Right atrium auricular region (tissue), 2 donors: ENCODE results near the gene RARS1. TPM values are rescaled to one million over a fixed set of nuclear protein-coding genes. Genes with fewer than 3 reads are reported as not detected.

Experiments
- DNase-seq: peaks from one replicate; pipeline ENCODE4 v3.0.0-alpha.2; 2019; ENCODE audit warnings: low spot score
- H3K27ac ChIP-seq, 2 donors: fragments of 200-600 bp; sonication (generic); 1 replicate in 1 of 2; 2 replicates in 1 of 2; pipeline ENCODE4 v1.5.1; 2016 to 2019
- H3K27me3 ChIP-seq, 2 donors: fragments of 200-600 bp; sonication (generic); one replicate each; pipeline versions ENCODE4 v1.5.1 to v1.6.0; 2017 to 2019
- H3K36me3 ChIP-seq: fragments of 200-600 bp; sonication (generic); one replicate; pipeline ENCODE4 v1.5.1; 2016
- H3K4me1 ChIP-seq, 2 donors: fragments of 200-600 bp; sonication (generic); one replicate each; pipeline versions ENCODE4 v1.5.1 to v1.6.0; 2017 to 2019
- H3K4me3 ChIP-seq, 2 donors: fragments of 200-600 bp; sonication (generic); 1 replicate in 1 of 2; 2 replicates in 1 of 2; pipeline ENCODE4 v1.5.1; 2017 to 2019; ENCODE audit warnings: mild to moderate bottlenecking in 1 of 2, moderate library complexity in 1 of 2
- H3K9me3 ChIP-seq, 2 donors: fragments of 200-600 bp; sonication (generic); one replicate each; pipeline ENCODE4 v1.5.1; 2019
- total RNA-seq, 2 donors: library from RNA; depleted of rRNA; stranded (reverse); fragments of >200 nt; gene quantifications; one replicate each; pipeline ENCODE4 v1.1.0, GENCODE V29; 2016
- TF ChIP-seq, protein P1 (sequence below), 2 donors: fragments of 200-600 bp; sonication (generic); IDR thresholded peaks; one replicate each; pipeline ENCODE4 v1.5.1; 2019; ENCODE audit warnings: antibody characterized with exemption in 2 of 2

The RARS1 gene
- total RNA-seq, 2 donors from 2014 or later = 42.4 to 43.8 TPM

DNA sequence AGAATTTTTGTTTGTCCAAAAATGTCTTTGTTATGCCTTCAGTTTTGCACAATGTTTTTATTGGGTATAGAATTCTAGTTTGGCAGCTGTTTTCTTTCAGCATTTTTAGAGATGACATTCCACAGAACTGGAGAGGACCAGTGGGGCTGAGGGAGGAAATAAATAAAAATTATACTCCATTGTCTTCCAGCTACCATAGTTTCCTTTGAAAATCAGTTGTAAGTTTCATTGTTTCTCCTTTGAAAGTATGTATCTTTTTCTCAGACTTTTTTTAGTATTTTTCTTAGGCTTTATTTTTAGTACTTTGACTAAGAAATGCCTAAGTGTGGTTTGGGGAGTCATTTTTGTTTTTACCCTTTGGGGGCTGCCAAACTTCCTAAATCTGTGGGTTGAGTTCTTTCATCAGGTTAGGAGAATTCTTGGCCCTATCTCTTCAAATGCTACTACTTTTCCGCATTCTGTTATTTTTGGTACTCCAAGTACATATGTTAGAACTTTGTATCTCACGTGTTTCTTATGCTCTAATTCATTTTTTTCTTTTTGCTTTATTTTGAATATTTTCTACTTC is 27.7 kb downstream of the RARS1 start:
- TF ChIP-seq, protein P1, sequence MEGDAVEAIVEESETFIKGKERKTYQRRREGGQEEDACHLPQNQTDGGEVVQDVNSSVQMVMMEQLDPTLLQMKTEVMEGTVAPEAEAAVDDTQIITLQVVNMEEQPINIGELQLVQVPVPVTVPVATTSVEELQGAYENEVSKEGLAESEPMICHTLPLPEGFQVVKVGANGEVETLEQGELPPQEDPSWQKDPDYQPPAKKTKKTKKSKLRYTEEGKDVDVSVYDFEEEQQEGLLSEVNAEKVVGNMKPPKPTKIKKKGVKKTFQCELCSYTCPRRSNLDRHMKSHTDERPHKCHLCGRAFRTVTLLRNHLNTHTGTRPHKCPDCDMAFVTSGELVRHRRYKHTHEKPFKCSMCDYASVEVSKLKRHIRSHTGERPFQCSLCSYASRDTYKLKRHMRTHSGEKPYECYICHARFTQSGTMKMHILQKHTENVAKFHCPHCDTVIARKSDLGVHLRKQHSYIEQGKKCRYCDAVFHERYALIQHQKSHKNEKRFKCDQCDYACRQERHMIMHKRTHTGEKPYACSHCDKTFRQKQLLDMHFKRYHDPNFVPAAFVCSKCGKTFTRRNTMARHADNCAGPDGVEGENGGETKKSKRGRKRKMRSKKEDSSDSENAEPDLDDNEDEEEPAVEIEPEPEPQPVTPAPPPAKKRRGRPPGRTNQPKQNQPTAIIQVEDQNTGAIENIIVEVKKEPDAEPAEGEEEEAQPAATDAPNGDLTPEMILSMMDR (IDR thresholded peaks at IDR 0.05) = no peak
- no peak for DNase-seq
- Histone ChIP-seq H3K27ac (no peak overlapping the region), H3K27me3 (no peaks in the 10 kb centered on the region), H3K4me3 (no peak overlapping the region), H3K4me1 (no peaks in the 10 kb centered on the region), H3K36me3 (peaks cover 85% of the 10 kb centered on the region), H3K9me3 (peaks cover 0 to 8% of the 10 kb centered on the region in 2 donors)

DNA sequence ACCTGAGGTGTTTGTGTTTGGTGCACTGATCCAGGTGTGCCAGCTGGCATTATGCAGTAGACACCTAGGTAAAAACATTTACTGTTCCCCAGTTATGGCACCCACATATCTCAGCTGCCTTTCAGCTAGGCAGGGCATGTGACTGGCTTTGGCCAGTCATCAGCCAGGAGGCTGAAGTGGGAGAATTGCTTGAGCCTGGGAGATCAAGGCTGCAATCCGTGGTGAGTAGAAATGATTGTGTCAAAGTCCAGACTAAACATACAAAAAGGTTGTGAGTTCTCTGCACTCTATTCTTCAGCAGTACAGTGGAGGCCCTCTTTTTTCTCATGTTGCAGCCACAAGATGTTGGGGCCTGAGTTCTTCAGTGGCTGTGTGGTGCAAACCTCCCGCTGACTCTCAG is 39.6 kb downstream of the RARS1 start:
- H3K27me3 ChIP-seq = peaks cover 7 to 10% of the 10 kb centered on the region in 2 donors
- TF ChIP-seq, protein P1 (IDR thresholded peaks at IDR 0.05) = no peak
- no peak overlapping the region for H3K27ac ChIP-seq
- no peaks in the 10 kb centered on the region for H3K9me3 ChIP-seq
- H3K4me1 ChIP-seq = peaks cover 0 to 8% of the 10 kb centered on the region in 2 donors
- H3K4me3 ChIP-seq = no peak overlapping the region
- no peak for DNase-seq
- H3K36me3 ChIP-seq = no peaks in the 10 kb centered on the region

DNA sequence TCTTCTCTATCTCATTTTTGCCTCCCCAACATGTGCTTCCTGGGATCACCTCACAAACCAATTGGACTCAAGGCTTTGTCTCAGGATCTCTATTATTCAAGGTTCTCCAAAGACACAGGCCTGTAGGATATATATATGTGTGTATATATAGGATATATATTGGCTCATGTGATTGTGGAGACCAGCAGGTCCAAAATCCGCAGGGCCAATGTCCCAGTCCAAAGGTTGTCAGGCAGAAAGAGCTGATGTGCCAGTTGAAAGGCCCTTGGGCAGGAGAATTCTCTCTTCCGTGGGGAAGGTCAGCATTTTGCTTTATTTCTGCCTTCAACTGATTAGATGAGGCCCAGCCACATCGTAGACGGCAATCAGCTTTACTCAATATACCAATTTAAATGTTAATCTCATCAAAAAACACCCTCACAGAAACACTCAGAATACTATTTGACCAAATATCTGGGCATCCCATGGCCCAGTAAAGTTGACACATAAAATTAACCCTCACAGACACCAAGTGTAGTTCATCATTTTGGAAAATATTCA is 41.6 kb downstream of the RARS1 start:
- no peak for DNase-seq
- peaks cover 10 to 11% of the 10 kb centered on the region in 2 donors for H3K27me3 ChIP-seq
- TF ChIP-seq, protein P1 (IDR thresholded peaks at IDR 0.05) = no peak
- H3K9me3 ChIP-seq = no peaks in the 10 kb centered on the region
- no peak overlapping the region for H3K4me3 ChIP-seq
- H3K4me1 ChIP-seq = peaks cover 0 to 8% of the 10 kb centered on the region in 2 donors
- H3K27ac ChIP-seq = no peak overlapping the region
- no peaks in the 10 kb centered on the region for H3K36me3 ChIP-seq

DNA sequence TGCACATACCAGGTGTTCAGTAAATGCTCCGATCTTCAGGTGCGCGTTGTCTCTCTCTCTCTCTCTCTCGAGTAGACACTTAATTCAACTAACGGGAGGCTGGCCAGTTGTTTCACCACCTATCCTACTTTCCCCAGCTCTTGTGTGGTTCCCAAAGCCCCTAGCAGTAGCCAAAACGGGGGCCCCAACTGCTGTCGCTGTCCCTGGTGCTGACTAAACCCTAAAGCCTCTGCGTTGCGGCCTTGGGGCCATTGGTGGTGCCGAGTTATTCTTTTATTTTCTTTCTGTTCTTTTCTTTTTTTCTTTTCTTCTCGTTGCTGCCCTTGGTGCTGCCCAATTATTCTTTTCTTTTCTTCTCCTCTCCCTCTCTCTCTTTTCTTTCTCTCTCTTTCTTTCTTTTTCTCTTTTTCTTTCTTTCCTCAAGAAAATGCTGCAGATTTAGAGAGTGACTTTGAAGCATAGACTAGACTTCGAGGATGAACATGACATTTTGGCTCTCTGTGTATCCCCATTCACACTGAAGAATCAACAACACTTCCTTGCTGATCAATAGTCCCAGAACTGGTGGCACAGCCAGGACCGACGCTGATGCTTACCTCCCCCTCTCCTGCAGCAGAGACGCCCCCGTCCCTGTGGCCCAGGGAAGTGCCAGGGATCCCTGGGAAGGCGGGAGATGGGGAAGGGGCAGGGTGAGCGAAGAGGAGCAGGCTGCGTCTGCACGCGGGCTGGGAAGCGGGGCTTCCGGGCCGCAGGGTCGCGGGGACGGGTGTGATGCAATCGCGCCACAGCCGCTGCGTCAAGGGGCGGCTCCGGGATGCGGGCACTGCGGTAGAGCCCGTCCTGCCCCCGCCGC is 42.5 kb downstream of the RARS1 start, which contains the start of gene FBLL1:
FBLL1 (plus strand) TSS at position 785 of the 853 bp plus-strand sequence. CDS start 200 bp downstream, outside the sequence.
- Histone ChIP-seq H3K9me3 (no peaks in the 10 kb centered on the region), H3K4me3 (peak within 1 kb of the TSS; percentile 39 to 52), H3K27ac (no peak within 1 kb of the TSS), H3K4me1 (peaks cover 0 to 8% of the 10 kb centered on the region in 2 donors), H3K27me3 (peaks cover 10 to 11% of the 10 kb centered on the region in 2 donors), H3K36me3 (no peaks in the 10 kb centered on the region)
- TF ChIP-seq, protein P1 (IDR thresholded peaks at IDR 0.05) = no peak
- no peak for DNase-seq

DNA sequence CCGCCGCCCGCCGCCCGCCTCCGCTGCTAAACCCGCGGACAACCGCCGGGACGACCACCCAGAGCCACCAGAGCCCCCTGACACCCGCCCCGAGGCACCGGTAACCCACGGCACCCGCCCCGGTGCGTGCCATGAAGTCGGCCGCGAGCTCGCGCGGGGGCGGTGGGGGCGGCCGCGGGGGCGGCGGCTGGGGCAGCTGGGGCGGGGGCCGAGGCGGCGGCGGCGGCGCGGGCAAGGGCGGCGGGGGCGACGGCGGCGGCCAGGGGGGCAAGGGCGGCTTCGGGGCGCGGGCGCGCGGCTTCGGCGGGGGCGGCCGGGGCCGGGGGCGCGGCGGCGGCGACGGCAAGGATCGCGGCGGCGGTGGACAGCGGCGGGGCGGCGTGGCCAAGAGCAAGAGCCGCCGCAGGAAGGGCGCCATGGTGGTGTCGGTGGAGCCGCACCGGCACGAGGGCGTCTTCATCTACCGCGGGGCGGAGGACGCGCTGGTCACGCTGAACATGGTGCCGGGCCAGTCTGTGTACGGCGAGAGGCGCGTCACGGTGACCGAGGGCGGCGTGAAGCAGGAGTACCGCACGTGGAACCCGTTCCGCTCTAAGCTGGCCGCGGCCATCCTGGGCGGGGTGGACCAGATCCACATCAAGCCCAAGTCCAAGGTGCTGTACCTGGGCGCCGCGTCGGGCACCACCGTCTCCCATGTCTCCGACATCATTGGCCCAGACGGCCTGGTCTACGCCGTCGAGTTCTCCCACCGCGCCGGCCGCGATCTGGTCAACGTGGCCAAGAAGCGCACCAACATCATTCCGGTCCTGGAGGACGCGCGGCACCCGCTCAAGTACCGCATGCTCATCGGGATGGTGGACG is 43.3 kb downstream of the RARS1 start:
- H3K27ac ChIP-seq = no peak overlapping the region
- TF ChIP-seq, protein P1 (IDR thresholded peaks at IDR 0.05) = no peak
- peak overlapping the region; percentile 39 to 52 for H3K4me3 ChIP-seq
- H3K36me3 ChIP-seq = no peaks in the 10 kb centered on the region
- peaks cover 0 to 8% of the 10 kb centered on the region in 2 donors for H3K4me1 ChIP-seq
- H3K27me3 ChIP-seq = peaks cover 10 to 11% of the 10 kb centered on the region in 2 donors
- no peak for DNase-seq
- H3K9me3 ChIP-seq = no peaks in the 10 kb centered on the region
